ENCODE data around the gene HIGD1C. TPM values are rescaled to one million over a fixed set of nuclear protein-coding genes. Genes with fewer than 3 reads are reported as not detected.

Gene HIGD1C
- total RNA-seq, 2 donors from 2014 or later = not detected

DNA sequence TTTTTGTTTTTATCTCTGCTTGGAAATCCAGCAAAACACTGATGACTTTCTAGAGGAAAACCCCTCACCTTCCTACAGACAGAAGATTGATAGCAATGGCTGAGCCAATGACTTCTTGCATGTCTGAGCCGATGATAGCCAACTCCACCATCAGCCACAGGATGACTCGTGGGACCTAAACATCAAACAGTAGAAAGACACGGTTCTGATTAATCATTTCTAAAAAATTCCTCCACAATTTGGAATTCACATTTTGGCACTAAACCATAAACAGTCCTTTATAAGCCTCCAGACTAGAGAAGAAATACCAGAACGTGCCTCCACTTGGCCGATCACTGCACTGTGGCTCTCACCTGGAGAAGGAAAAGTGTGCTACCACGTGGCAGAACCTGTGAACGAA lies 47.9 kb downstream of the HIGD1C start:
- Histone ChIP-seq H3K4me3 (no peak overlapping the region), H3K9me3 (no peaks in the 10 kb centered on the region), H3K4me1 (replicated peaks) (peaks cover 2% of the 10 kb centered on the region), H3K36me3 (no peaks in the 10 kb centered on the region), H3K27ac (no peak overlapping the region), H3K27me3 (replicated peaks; ENCODE audit: insufficient read depth) (no peaks in the 10 kb centered on the region)
- DNase-seq (ENCODE audit: low spot score) = no peak
- intact Hi-C loops (cut with DNase I) = no loop called here
- TF ChIP-seq, protein P1, sequence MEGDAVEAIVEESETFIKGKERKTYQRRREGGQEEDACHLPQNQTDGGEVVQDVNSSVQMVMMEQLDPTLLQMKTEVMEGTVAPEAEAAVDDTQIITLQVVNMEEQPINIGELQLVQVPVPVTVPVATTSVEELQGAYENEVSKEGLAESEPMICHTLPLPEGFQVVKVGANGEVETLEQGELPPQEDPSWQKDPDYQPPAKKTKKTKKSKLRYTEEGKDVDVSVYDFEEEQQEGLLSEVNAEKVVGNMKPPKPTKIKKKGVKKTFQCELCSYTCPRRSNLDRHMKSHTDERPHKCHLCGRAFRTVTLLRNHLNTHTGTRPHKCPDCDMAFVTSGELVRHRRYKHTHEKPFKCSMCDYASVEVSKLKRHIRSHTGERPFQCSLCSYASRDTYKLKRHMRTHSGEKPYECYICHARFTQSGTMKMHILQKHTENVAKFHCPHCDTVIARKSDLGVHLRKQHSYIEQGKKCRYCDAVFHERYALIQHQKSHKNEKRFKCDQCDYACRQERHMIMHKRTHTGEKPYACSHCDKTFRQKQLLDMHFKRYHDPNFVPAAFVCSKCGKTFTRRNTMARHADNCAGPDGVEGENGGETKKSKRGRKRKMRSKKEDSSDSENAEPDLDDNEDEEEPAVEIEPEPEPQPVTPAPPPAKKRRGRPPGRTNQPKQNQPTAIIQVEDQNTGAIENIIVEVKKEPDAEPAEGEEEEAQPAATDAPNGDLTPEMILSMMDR (IDR thresholded peaks at IDR 0.05) = no peak
- no peak for TF ChIP-seq POLR2A (IDR thresholded peaks at IDR 0.05)
- no peak for TF ChIP-seq POLR2AphosphoS5 (IDR thresholded peaks at IDR 0.05)
- 55% methylated on average over 7 of the region's 7 CpGs for WGBS

DNA sequence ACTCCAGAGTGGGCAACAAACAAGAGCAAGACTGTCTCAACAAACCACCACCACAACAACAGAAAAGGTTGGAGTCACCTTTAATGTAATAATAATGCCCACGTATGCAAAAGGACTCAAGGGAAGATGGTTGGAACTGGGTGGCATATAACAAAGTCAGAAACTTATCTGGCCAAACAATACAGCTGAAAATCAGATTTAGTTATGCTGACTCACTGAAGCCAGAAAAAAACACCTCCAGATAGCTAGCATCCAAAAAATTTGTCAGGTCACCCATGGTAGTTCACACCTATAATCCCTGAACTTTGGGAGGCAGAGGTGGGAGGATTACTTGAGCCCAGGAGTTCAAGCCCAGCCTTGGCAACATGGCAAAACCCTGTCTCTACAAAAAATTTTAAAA lies 49.5 kb downstream of the HIGD1C start:
- WGBS = 92% methylated on average over 1 of the region's 1 CpG
- H3K4me1 ChIP-seq (replicated peaks) = peaks cover 5% of the 10 kb centered on the region
- H3K4me3 ChIP-seq = no peak overlapping the region
- H3K27me3 ChIP-seq (replicated peaks; ENCODE audit: insufficient read depth) = no peaks in the 10 kb centered on the region
- H3K27ac ChIP-seq = no peak overlapping the region
- intact Hi-C loops (cut with DNase I) = no loop called here
- no peak for DNase-seq (ENCODE audit: low spot score)
- H3K36me3 ChIP-seq = no peaks in the 10 kb centered on the region
- no peaks in the 10 kb centered on the region for H3K9me3 ChIP-seq
- TF ChIP-seq POLR2AphosphoS5 (IDR thresholded peaks at IDR 0.05) = no peak
- TF ChIP-seq POLR2A (IDR thresholded peaks at IDR 0.05) = no peak
- TF ChIP-seq, protein P1 (IDR thresholded peaks at IDR 0.05) = no peak

DNA sequence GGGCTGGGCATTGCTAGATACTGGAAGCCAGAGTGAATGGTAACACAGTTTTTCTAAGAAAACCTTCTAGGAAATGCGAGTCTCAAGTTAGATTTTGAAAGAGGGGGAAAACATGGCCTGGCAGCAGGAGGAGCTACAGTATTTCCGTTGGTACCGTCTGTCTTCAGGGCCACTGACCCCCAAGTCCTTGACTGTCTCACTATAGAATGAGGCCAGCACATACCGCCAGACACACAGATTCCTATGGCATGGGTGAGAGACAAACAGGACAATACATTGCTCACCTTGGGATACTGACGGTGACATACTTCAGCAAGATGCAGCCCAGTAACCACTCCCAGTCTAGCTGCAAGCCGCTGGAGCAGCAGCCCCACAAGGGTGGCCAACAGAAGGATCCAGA lies 52.2 kb downstream of the HIGD1C start:
- Histone ChIP-seq H3K4me3 (no peak overlapping the region), H3K36me3 (no peaks in the 10 kb centered on the region), H3K27me3 (replicated peaks; ENCODE audit: insufficient read depth) (no peaks in the 10 kb centered on the region)

GRCh38 chr12:51005030-51005429 lies 52.7 kb downstream of the HIGD1C start:
- peak overlapping the region in 1 of 2 donors; percentile 65 for H3K27ac ChIP-seq
- no peak for DNase-seq (ENCODE audit: low spot score)
- H3K9me3 ChIP-seq = no peaks in the 10 kb centered on the region
- H3K36me3 ChIP-seq = no peaks in the 10 kb centered on the region
- no peaks in the 10 kb centered on the region for H3K27me3 ChIP-seq (replicated peaks; ENCODE audit: insufficient read depth)
- intact Hi-C loops (cut with DNase I) = no loop called here
- H3K4me1 ChIP-seq (replicated peaks) = peaks cover 5% of the 10 kb centered on the region
- 92% methylated on average over 3 of the region's 3 CpGs for WGBS
- H3K4me3 ChIP-seq = no peak overlapping the region
- TF ChIP-seq POLR2A (IDR thresholded peaks at IDR 0.05) (no peak), POLR2AphosphoS5 (IDR thresholded peaks at IDR 0.05) (no peak)
- TF ChIP-seq, protein P1 (IDR thresholded peaks at IDR 0.05) = no peak

More for the DNA sequence above, 52.2 kb downstream of the HIGD1C start:
- Histone ChIP-seq H3K4me1 (replicated peaks) (peaks cover 5% of the 10 kb centered on the region), H3K27ac (no peak overlapping the region), H3K9me3 (no peaks in the 10 kb centered on the region)
- intact Hi-C loops (cut with DNase I) = no loop called here
- TF ChIP-seq POLR2A (IDR thresholded peaks at IDR 0.05) (no peak), POLR2AphosphoS5 (IDR thresholded peaks at IDR 0.05) (no peak)
- TF ChIP-seq, protein P1 (IDR thresholded peaks at IDR 0.05) = no peak
- WGBS = 70% methylated on average over 6 of the region's 6 CpGs
- DNase-seq (ENCODE audit: low spot score) = no peak

- peak; percentile 59 for DNase-seq (ENCODE audit: low spot score)
- H3K27ac ChIP-seq = peak overlapping the region; percentile 20 to 65
- no peaks in the 10 kb centered on the region for H3K9me3 ChIP-seq
- H3K4me1 ChIP-seq (replicated peaks) = peaks cover 5% of the 10 kb centered on the region
- H3K4me3 ChIP-seq = no peak overlapping the region
- WGBS = 49% methylated on average over 3 of the region's 3 CpGs
- H3K36me3 ChIP-seq = no peaks in the 10 kb centered on the region
- intact Hi-C loops (cut with DNase I) = no loop called here
- no peaks in the 10 kb centered on the region for H3K27me3 ChIP-seq (replicated peaks; ENCODE audit: insufficient read depth)
- peak; percentile 60 for TF ChIP-seq POLR2AphosphoS5 (IDR thresholded peaks at IDR 0.05)
- TF ChIP-seq, protein P1 (IDR thresholded peaks at IDR 0.05) = no peak
- no peak for TF ChIP-seq POLR2A (IDR thresholded peaks at IDR 0.05)
These were observed 53.3 kb downstream of the HIGD1C start for GRCh38 chr12:51005671-51006070.
